B cell (primary cell): ENCODE data around the gene ANTXR1. TPM values are rescaled to one million over a fixed set of nuclear protein-coding genes. Genes with fewer than 3 reads are reported as not detected.

Experiments
- ATAC-seq: fragments of 200-7000 bp; cut with Tn5 transposase; one replicate; pipeline ENCODE4 v1.10.0; 2021; ENCODE audit warnings: low read depth, mild to moderate bottlenecking, moderate number of reproducible peaks, moderate library complexity
- CTCF ChIA-PET: fragments of 350-600 bp; sonication (Branson Sonifier 250); formaldehyde crosslinking; loops from one replicate; lab custom pipeline; 2021; ENCODE audit warnings: antibody characterized with exemption, inconsistent platforms; lab: Charles Lee
- POLR2A ChIA-PET: fragments of 350-600 bp; sonication (Branson Sonifier 250); formaldehyde crosslinking; loops from one replicate; lab custom pipeline; 2021; ENCODE audit warnings: antibody characterized with exemption; lab: Charles Lee
- DNase-seq: peaks from one replicate; pipeline ENCODE4 v3.0.0; 2013
- H2AFZ ChIP-seq: 2 replicates; pipeline ENCODE4 v1.6.1; 2012; ENCODE audit warnings: mild to moderate bottlenecking, low read depth, low read length; ENCODE audit not compliant: insufficient read depth, poor library complexity, severe bottlenecking
- H3K27ac ChIP-seq, 2 donors: 1 replicate in 1 of 2; 2 replicates in 1 of 2; pipeline ENCODE4 v1.5.1; 2012 to 2013; ENCODE audit warnings: low read length in 2 of 2, mild to moderate bottlenecking in 2 of 2, moderate library complexity in 1 of 2
- H3K27me3 ChIP-seq, 4 experiments: fragments of 200-600 bp in 1 of 4; sonication (generic) in 1 of 4; replicated peaks in 1 of 4; 1 replicate in 2 of 4; 2 replicates in 2 of 4; pipeline versions ENCODE4 v1.6.1 to v1.7.0; 2013 to 2016; ENCODE audit warnings: low read length in 3 of 4, mild to moderate bottlenecking in 2 of 4, mixed read lengths in 1 of 4, moderate library complexity in 1 of 4; ENCODE audit not compliant: insufficient read depth in 4 of 4, control insufficient read depth in 3 of 4; ENCODE audit errors: control extremely low read depth in 1 of 4
- H3K36me3 ChIP-seq, 2 experiments: replicated peaks in 1 of 2; 1 replicate in 1 of 2; 2 replicates in 1 of 2; pipeline versions ENCODE4 v1.6.1 to v1.7.1; 2013; ENCODE audit warnings: low read length in 1 of 2; ENCODE audit not compliant: insufficient read depth in 2 of 2, control insufficient read depth in 1 of 2; ENCODE audit errors: control extremely low read depth in 1 of 2, extremely low read depth in 1 of 2
- H3K4me1 ChIP-seq, 2 donors: fragments of 200-600 bp in 1 of 2; sonication (generic) in 1 of 2; 1 replicate in 1 of 2; 2 replicates in 1 of 2; pipeline versions ENCODE4 v1.5.1 to v1.6.1; 2013 to 2017; ENCODE audit warnings: low read length in 2 of 2; ENCODE audit not compliant: control insufficient read depth in 2 of 2, insufficient read depth in 2 of 2
- H3K4me2 ChIP-seq: replicated peaks from 2 replicates; pipeline ENCODE3; 2012; ENCODE audit warnings: mild to moderate bottlenecking, low read depth, low read length; ENCODE audit not compliant: poor library complexity, severe bottlenecking
- H3K4me3 ChIP-seq, 5 experiments: fragments of 200-600 bp in 1 of 5; sonication (generic) in 1 of 5; 1 replicate in 3 of 5; 2 replicates in 2 of 5; pipeline versions ENCODE4 v1.5.1 to v1.7.0; 2011 to 2016; ENCODE audit warnings: low read length in 4 of 5, mild to moderate bottlenecking in 4 of 5, low read depth in 2 of 5, control low read depth in 1 of 5, moderate library complexity in 1 of 5; ENCODE audit not compliant: insufficient read depth in 1 of 5; ENCODE audit errors: control extremely low read depth in 1 of 5, extremely low read depth in 1 of 5
- H3K79me2 ChIP-seq: fragments of 200-600 bp; sonication (generic); one replicate; pipeline ENCODE4 v1.6.0; 2016; ENCODE audit warnings: low read length; ENCODE audit not compliant: control insufficient read depth, insufficient read depth
- H3K9ac ChIP-seq: fragments of 200-600 bp; sonication (generic); 2 replicates; pipeline ENCODE4 v1.6.1; 2017; ENCODE audit warnings: mild to moderate bottlenecking, low read length, moderate library complexity
- H3K9me3 ChIP-seq, 3 donors: one replicate each; pipeline versions ENCODE4 v1.6.1 to v1.7.1; 2013; ENCODE audit warnings: low read length in 2 of 3; ENCODE audit not compliant: control insufficient read depth in 2 of 3, insufficient read depth in 1 of 3; ENCODE audit errors: control extremely low read depth in 1 of 3
- H4K20me1 ChIP-seq: 2 replicates; pipeline ENCODE4 v1.6.0; 2012; ENCODE audit warnings: mild to moderate bottlenecking, low read length; ENCODE audit not compliant: insufficient read depth, control insufficient read depth, poor library complexity, severe bottlenecking
- H3K27ac Mint-ChIP-seq: one replicate; pipeline ENCODE4 v1.8.0; 2021; ENCODE audit warnings: mixed read lengths
- H3K27me3 Mint-ChIP-seq: one replicate; pipeline ENCODE4 v1.8.0; 2021; ENCODE audit warnings: mixed read lengths
- H3K4me1 Mint-ChIP-seq: one replicate; pipeline ENCODE4 v1.8.0; 2021; ENCODE audit warnings: mixed read lengths
- H3K4me3 Mint-ChIP-seq: one replicate; pipeline ENCODE4 v1.8.0; 2021; ENCODE audit warnings: mixed read lengths
- H3K9me3 Mint-ChIP-seq: one replicate; pipeline ENCODE4 v1.8.0; 2022; ENCODE audit warnings: mixed read lengths; ENCODE audit not compliant: insufficient read depth
- CTCF ChIP-seq: fragments of 200-600 bp; IDR thresholded peaks from one replicate; pipeline ENCODE4 v1.8.0; 2022; ENCODE audit warnings: antibody characterized with exemption, mild to moderate bottlenecking
- EZH2 ChIP-seq: IDR thresholded peaks from 2 replicates; pipeline ENCODE4 v1.6.1; 2012; ENCODE audit warnings: borderline replicate concordance, low read depth, mild to moderate bottlenecking, moderate library complexity, low read length; ENCODE audit not compliant: insufficient read depth, poor library complexity, severe bottlenecking
- WGBS: methylation state at CpG from one replicate; pipeline ENCODE4 v1.1.5; 2013; ENCODE audit warnings: missing lambda C conversion rate; ENCODE audit not compliant: insufficient coverage; 5-methylcytosine and 5-hydroxymethylcytosine counted together
- intact Hi-C: fragments of 100-400 bp; cut with micrococcal nuclease; formaldehyde crosslinking; loops from one replicate; pipeline ENCODE4 v1.10.0; 2022
- polyA plus RNA-seq: library from polyadenylated mRNA; depleted of rRNA; stranded (reverse); fragments of >200 nt; gene quantifications from 2 replicates; pipeline ENCODE4 v1.2.3, GENCODE V29; 2012
- total RNA-seq, 2 donors: library from RNA; stranded (reverse); fragments of 120-200 nt in 1 of 2; gene quantifications; 1 replicate in 1 of 2; 2 replicates in 1 of 2; pipeline versions ENCODE4 v1.2.3 to v1.2.4, GENCODE V29; 2013 to 2022

Gene ANTXR1
- total and polyA plus RNA-seq, 2 donors (not counting 1 experiment from before 2014, with no cell fraction given), result not detected

- Mint-ChIP-seq H3K27me3 (peaks cover 12% of the 10 kb centered on the region), H3K4me3 (no peak overlapping the region), H3K27ac (no peak overlapping the region), H3K4me1 (no peaks in the 10 kb centered on the region), H3K9me3 (no peaks in the 10 kb centered on the region)
- H4K20me1 ChIP-seq, result no peaks in the 10 kb centered on the region
- no peak overlapping the region for H2AFZ ChIP-seq
- ChIA-PET POLR2A (no interaction called here), CTCF (no interaction called here)
- no peak overlapping the region for H3K4me2 ChIP-seq
- no peaks in the 10 kb centered on the region for H3K36me3 ChIP-seq
- intact Hi-C loops, result no loop called here
- H3K9ac ChIP-seq, result no peak overlapping the region
- H3K4me3 ChIP-seq, result no peak overlapping the region
- H3K9me3 ChIP-seq, result no peaks in the 10 kb centered on the region
- H3K4me1 ChIP-seq, result no peaks in the 10 kb centered on the region
- TF ChIP-seq EZH2 (no peak), CTCF (no peak)
- H3K27ac ChIP-seq, result no peak overlapping the region
- DNase-seq (no peak), ATAC-seq (no peak)
- no peaks in the 10 kb centered on the region for H3K79me2 ChIP-seq
- 92% methylated on average over 6 of the region's 6 CpGs for WGBS
- peaks cover 0 to 2% (median 0%) of the 10 kb centered on the region in 4 experiments for H3K27me3 ChIP-seq
Observed at GRCh38 chr2:69200107-69200520, 187.1 kb downstream of the ANTXR1 start.

GRCh38 chr2:69201259-69201658 lies 188.3 kb downstream of the ANTXR1 start:
- Mint-ChIP-seq H3K27ac (no peak overlapping the region), H3K9me3 (no peaks in the 10 kb centered on the region), H3K4me3 (no peak overlapping the region), H3K4me1 (no peaks in the 10 kb centered on the region), H3K27me3 (peaks cover 12% of the 10 kb centered on the region)
- no peaks in the 10 kb centered on the region for H3K36me3 ChIP-seq
- ATAC-seq, result no peak
- no peak overlapping the region for H2AFZ ChIP-seq
- WGBS, result 90% methylated on average over 7 of the region's 7 CpGs
- H3K27ac ChIP-seq, result no peak overlapping the region
- no peak overlapping the region for H3K4me2 ChIP-seq
- no peak overlapping the region for H3K4me3 ChIP-seq
- H3K79me2 ChIP-seq, result no peaks in the 10 kb centered on the region
- POLR2A ChIA-PET, result no interaction called here
- H3K27me3 ChIP-seq, result peaks cover 0 to 2% (median 0%) of the 10 kb centered on the region in 4 experiments
- H4K20me1 ChIP-seq, result no peaks in the 10 kb centered on the region
- CTCF ChIA-PET, result no interaction called here
- H3K9ac ChIP-seq, result no peak overlapping the region
- H3K4me1 ChIP-seq, result no peaks in the 10 kb centered on the region
- intact Hi-C loops, result no loop called here
- H3K9me3 ChIP-seq, result no peaks in the 10 kb centered on the region
- no peak for TF ChIP-seq EZH2
- TF ChIP-seq CTCF, result no peak
- no peak for DNase-seq
